ENCODE data around the gene RPTOR. TPM values are rescaled to one million over a fixed set of nuclear protein-coding genes. Genes with fewer than 3 reads are reported as not detected.

RPTOR gene
- polyA plus RNA-seq, 1 of the 3 experiments (the other 2 are of a cell fraction): 14.9 TPM

- Histone ChIP-seq H3K4me2 (no peak overlapping the region), H3K36me3 (replicated peaks in 1 of 2; ENCODE audit: control insufficient read depth in 1 of 2, insufficient read depth in 2 of 2, low read length in 1 of 2) (peaks cover 0 to 19% of the 10 kb centered on the region in 2 experiments), H3K4me1 (ENCODE audit: control insufficient read depth in 1 of 2, insufficient read depth in 2 of 2, low read depth in 1 of 2, low read length in 1 of 2) (0 out of 4 replicates have a peak, but pooled peaks cover 0 to under 1% of the 10 kb centered on the region in 2 experiments), H3K79me2 (ENCODE audit: insufficient read depth) (no peaks in the 10 kb centered on the region), H3K9me3 (no peaks in the 10 kb centered on the region), H4K20me1 (ENCODE audit: insufficient read depth) (no peaks in the 10 kb centered on the region), H3F3A (replicated peaks; ENCODE audit: insufficient read depth) (no peaks in the 10 kb centered on the region), H3K27me3 (ENCODE audit: insufficient read depth) (no peaks in the 10 kb centered on the region), H3K9ac (no peak overlapping the region), H2AFZ (ENCODE audit: low read depth) (no peak overlapping the region), H3K9me2 (no peaks in the 10 kb centered on the region), H3K4me3 (ENCODE audit: low read depth in 2 of 2, low read length in 1 of 2) (no peak overlapping the region), H3K27ac (ENCODE audit: low read depth in 2 of 2, low read length in 1 of 2) (no peak overlapping the region)
- TF ChIP-seq USF2 (IDR thresholded peaks at IDR 0.05; ENCODE audit: borderline replicate concordance, low read depth, low read length) (no peak), EP300 (IDR thresholded peaks at IDR 0.05; ENCODE audit: borderline replicate concordance in 1 of 2, low read depth in 1 of 2, low read length in 1 of 2) (no peak), RCOR1 (IDR thresholded peaks at IDR 0.05; ENCODE audit: low read length) (no peak), RAD21 (IDR thresholded peaks at IDR 0.05; ENCODE audit: low read length) (no peak), NRF1 (IDR thresholded peaks at IDR 0.05; ENCODE audit: low read depth, low read length) (no peak), JUND (IDR thresholded peaks at IDR 0.05) (no peak)
- TF ChIP-seq, protein P1, sequence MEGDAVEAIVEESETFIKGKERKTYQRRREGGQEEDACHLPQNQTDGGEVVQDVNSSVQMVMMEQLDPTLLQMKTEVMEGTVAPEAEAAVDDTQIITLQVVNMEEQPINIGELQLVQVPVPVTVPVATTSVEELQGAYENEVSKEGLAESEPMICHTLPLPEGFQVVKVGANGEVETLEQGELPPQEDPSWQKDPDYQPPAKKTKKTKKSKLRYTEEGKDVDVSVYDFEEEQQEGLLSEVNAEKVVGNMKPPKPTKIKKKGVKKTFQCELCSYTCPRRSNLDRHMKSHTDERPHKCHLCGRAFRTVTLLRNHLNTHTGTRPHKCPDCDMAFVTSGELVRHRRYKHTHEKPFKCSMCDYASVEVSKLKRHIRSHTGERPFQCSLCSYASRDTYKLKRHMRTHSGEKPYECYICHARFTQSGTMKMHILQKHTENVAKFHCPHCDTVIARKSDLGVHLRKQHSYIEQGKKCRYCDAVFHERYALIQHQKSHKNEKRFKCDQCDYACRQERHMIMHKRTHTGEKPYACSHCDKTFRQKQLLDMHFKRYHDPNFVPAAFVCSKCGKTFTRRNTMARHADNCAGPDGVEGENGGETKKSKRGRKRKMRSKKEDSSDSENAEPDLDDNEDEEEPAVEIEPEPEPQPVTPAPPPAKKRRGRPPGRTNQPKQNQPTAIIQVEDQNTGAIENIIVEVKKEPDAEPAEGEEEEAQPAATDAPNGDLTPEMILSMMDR (IDR thresholded peaks at IDR 0.05): no peak
- TF ChIP-seq, protein P2, sequence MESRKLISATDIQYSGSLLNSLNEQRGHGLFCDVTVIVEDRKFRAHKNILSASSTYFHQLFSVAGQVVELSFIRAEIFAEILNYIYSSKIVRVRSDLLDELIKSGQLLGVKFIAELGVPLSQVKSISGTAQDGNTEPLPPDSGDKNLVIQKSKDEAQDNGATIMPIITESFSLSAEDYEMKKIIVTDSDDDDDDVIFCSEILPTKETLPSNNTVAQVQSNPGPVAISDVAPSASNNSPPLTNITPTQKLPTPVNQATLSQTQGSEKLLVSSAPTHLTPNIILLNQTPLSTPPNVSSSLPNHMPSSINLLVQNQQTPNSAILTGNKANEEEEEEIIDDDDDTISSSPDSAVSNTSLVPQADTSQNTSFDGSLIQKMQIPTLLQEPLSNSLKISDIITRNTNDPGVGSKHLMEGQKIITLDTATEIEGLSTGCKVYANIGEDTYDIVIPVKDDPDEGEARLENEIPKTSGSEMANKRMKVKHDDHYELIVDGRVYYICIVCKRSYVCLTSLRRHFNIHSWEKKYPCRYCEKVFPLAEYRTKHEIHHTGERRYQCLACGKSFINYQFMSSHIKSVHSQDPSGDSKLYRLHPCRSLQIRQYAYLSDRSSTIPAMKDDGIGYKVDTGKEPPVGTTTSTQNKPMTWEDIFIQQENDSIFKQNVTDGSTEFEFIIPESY (IDR thresholded peaks at IDR 0.05; ENCODE audit: borderline replicate concordance, low read depth): no peak
- WGBS (ENCODE audit: low lambda C conversion rate): 94% methylated on average over 9 of the region's 9 CpGs
- DNase-seq: no peak
- ChIA-PET CTCF (interaction anchor here (1.3 to 1.9 kb wide), 2 partner anchors 9 to 12 kb away, joined by 5 to 8 read pairs; no protein-coding TSS in a partner anchor), POLR2A (no interaction called here)
These were observed 305.5 kb downstream of the RPTOR start for GRCh38 chr17:80850109-80850508.

DNA sequence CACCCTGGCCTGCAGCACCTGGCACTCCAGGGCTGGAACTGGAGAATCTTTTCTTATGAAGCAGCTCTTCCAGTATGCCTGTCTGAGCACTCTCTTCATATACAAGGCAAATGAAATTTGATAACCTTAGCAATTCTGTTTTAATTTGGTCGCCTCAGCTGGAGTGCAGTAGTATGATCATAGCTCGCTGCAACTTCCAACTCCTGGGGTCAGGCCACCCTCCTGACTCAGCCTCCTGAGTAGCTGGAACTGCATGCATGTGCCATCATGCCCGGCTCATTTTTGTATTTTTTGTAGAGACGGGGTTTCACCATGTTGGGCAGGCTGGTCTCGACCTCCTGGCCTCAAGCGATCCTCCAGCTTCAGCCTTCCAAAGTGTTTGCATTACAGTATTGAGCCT, 306.2 kb downstream of the RPTOR start:
- Histone ChIP-seq H4K20me1 (ENCODE audit: insufficient read depth) (no peaks in the 10 kb centered on the region), H3K4me2 (no peak overlapping the region), H3K4me1 (ENCODE audit: control insufficient read depth in 1 of 2, insufficient read depth in 2 of 2, low read depth in 1 of 2, low read length in 1 of 2) (peaks cover 0 to 8% of the 10 kb centered on the region in 2 experiments; a peak in 2 of 4 replicates), H3K27me3 (ENCODE audit: insufficient read depth) (no peaks in the 10 kb centered on the region), H3K9me3 (no peaks in the 10 kb centered on the region), H3F3A (replicated peaks; ENCODE audit: insufficient read depth) (peaks cover 2% of the 10 kb centered on the region), H3K27ac (ENCODE audit: low read depth in 2 of 2, low read length in 1 of 2) (no peak overlapping the region), H2AFZ (ENCODE audit: low read depth) (no peak overlapping the region), H3K9ac (no peak overlapping the region), H3K4me3 (ENCODE audit: low read depth in 2 of 2, low read length in 1 of 2) (no peak overlapping the region), H3K9me2 (no peaks in the 10 kb centered on the region), H3K36me3 (replicated peaks in 1 of 2; ENCODE audit: control insufficient read depth in 1 of 2, insufficient read depth in 2 of 2, low read length in 1 of 2) (peaks cover 0 to 21% of the 10 kb centered on the region in 2 experiments), H3K79me2 (ENCODE audit: insufficient read depth) (no peaks in the 10 kb centered on the region)
- no peak for DNase-seq
- CTCF ChIA-PET: interaction anchor here (0.6 to 1.9 kb wide), 4 partner anchors 9 to 1240 kb away, joined by 3 to 8 read pairs (median 4); partner anchors contain the start of gene RBFOX3
- POLR2A ChIA-PET: no interaction called here
- TF ChIP-seq EP300 (IDR thresholded peaks at IDR 0.05; ENCODE audit: borderline replicate concordance in 1 of 2, low read depth in 1 of 2, low read length in 1 of 2): no peak
- no peak for TF ChIP-seq YY1 (IDR thresholded peaks at IDR 0.05; ENCODE audit: low read depth)
- TF ChIP-seq, protein P1 (IDR thresholded peaks at IDR 0.05): no peak
- TF ChIP-seq TEAD4 (IDR thresholded peaks at IDR 0.05; ENCODE audit: borderline replicate concordance, insufficient read depth): no peak
- TF ChIP-seq FOXJ3 (CRISPR knock-in tag; IDR thresholded peaks at IDR 0.05): no peak
- no peak for TF ChIP-seq PBX3 (IDR thresholded peaks at IDR 0.05)
- TF ChIP-seq POLR2AphosphoS5 (IDR thresholded peaks at IDR 0.05; ENCODE audit: low read depth, low read length): no peak
- TF ChIP-seq MEF2A (IDR thresholded peaks at IDR 0.05; ENCODE audit: borderline replicate concordance, low read depth): no peak
- no peak for TF ChIP-seq FOSL2 (IDR thresholded peaks at IDR 0.05; ENCODE audit: borderline replicate concordance, low read depth)
- TF ChIP-seq NFIC (IDR thresholded peaks at IDR 0.05; ENCODE audit: borderline replicate concordance): no peak
- 81% methylated on average over 6 of the region's 6 CpGs for WGBS (ENCODE audit: low lambda C conversion rate)
